PFSK-1 (cell line): ENCODE data around the gene TMEM26.

ENCODE experiments used
- FOXP2 ChIP-seq: optimal IDR thresholded peaks from 2 replicates; pipeline ENCODE3; 2011; ENCODE audit warnings: borderline replicate concordance, control low read depth, inconsistent platforms; ENCODE audit not compliant: insufficient read depth; ENCODE audit errors: extremely low read length, extremely low read depth
- POLR2AphosphoS5 ChIP-seq: IDR thresholded peaks from 2 replicates; pipeline ENCODE4 v1.6.1; 2012; ENCODE audit warnings: low read depth, mild to moderate bottlenecking, control low read depth, low read length, moderate library complexity
- REST ChIP-seq, 2 experiments: IDR thresholded peaks; 2 replicates each; pipeline versions ENCODE4 v1.6.1 to v1.8.0; 2011 to 2012; ENCODE audit warnings: low read depth in 2 of 2, low read length in 2 of 2, control low read depth in 1 of 2, inconsistent platforms in 1 of 2, mild to moderate bottlenecking in 1 of 2, moderate library complexity in 1 of 2; ENCODE audit not compliant: insufficient read depth in 1 of 2
- SIN3A ChIP-seq: IDR thresholded peaks from 2 replicates; pipeline ENCODE4 v1.6.1; 2012; ENCODE audit warnings: mild to moderate bottlenecking, low read length, moderate library complexity, borderline replicate concordance; ENCODE audit not compliant: insufficient read depth
- TAF1 ChIP-seq: IDR thresholded peaks from 2 replicates; pipeline ENCODE4 v1.6.1; 2012; ENCODE audit warnings: low read length, control low read depth, borderline replicate concordance; ENCODE audit not compliant: insufficient read depth

Gene TMEM26

GRCh38 chr10:61465901-61466632 is 12.9 kb upstream of the TMEM26 start:
- TF ChIP-seq FOXP2 (no peak), REST (IDR thresholded peaks at IDR 0.05; ENCODE audit: insufficient read depth in 1 of 2, low read depth in 2 of 2, low read length in 2 of 2) (no peak), TAF1 (no peak), SIN3A (no peak), POLR2AphosphoS5 (no peak)

- TF ChIP-seq TAF1 (no peak), POLR2AphosphoS5 (no peak), SIN3A (no peak), FOXP2 (no peak), REST (IDR thresholded peaks at IDR 0.05; ENCODE audit: insufficient read depth in 1 of 2, low read depth in 2 of 2, low read length in 2 of 2) (no peak)
Measured at GRCh38 chr10:61465171-61465496, 12.0 kb upstream of the TMEM26 start.

GRCh38 chr10:61464461-61465170 is 11.4 kb upstream of the TMEM26 start:
- no peak for TF ChIP-seq SIN3A
- no peak for TF ChIP-seq FOXP2
- no peak for TF ChIP-seq POLR2AphosphoS5
- no peak for TF ChIP-seq REST (IDR thresholded peaks at IDR 0.05; ENCODE audit: insufficient read depth in 1 of 2, low read depth in 2 of 2, low read length in 2 of 2)
- no peak for TF ChIP-seq TAF1

GRCh38 chr10:61463035-61463909 is 10.1 kb upstream of the TMEM26 start:
- TF ChIP-seq SIN3A = no peak
- TF ChIP-seq TAF1 = no peak
- TF ChIP-seq POLR2AphosphoS5 = no peak
- no peak for TF ChIP-seq REST (IDR thresholded peaks at IDR 0.05; ENCODE audit: insufficient read depth in 1 of 2, low read depth in 2 of 2, low read length in 2 of 2)
- no peak for TF ChIP-seq FOXP2
